Measurements from ENCODE around the gene NFILZ. TPM values are rescaled to one million over a fixed set of nuclear protein-coding genes. Genes with fewer than 3 reads are reported as not detected.
A peak's percentile ranks its signal among the peaks of the same experiment; 100 is the strongest.
"Not testable (repeated sequence)": the region's sequence is repeated elsewhere in the genome, so short reads cannot be mapped to it uniquely, and the experiment has no call there.

NFILZ gene
- total RNA-seq, 1 donor from 2014 or later: not detected

- DNase-seq (ENCODE audit: low spot score); intact Hi-C loops (cut with DNase I); ATAC-seq: not testable (repeated sequence)
These were observed 6.6 kb downstream of the NFILZ start for GRCh38 chr19:8637070-8637469.

- intact Hi-C loops (cut with DNase I): no loop called here
- DNase-seq (ENCODE audit: low spot score): no peak
- peak; percentile 27 for ATAC-seq
These were observed 7.7 kb downstream of the NFILZ start for GRCh38 chr19:8638078-8638619.

DNA sequence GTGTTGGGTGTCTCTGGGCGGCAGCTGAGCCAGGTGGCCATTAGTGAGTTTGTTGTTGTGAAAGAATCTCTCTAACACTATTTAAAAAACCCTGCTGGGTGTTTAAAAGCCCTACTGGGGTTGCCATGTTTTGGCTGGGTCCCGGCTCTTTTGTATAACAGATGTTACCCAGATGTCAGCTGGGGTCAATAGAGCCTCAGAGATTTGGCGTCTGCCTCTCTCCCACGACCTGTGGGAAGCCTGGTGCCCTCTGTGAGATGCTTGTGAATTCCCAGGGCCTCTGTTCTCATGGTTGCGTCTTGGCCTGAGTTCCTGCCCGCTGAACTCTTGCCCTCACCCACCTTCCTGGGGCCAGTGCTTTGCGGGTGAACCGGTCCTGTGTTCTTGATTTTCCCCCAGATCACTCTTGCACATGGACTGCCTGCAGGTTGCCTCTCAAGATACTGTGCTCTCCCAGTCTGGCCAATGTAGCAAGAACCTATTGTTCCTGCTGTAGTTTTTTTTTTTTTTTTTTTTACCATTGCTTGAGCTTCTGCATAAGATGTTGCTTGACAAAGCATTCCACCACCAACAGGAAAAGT, 9.5 kb downstream of the NFILZ start:
- no peak for DNase-seq (ENCODE audit: low spot score)
- no peak for ATAC-seq
- intact Hi-C loops (cut with DNase I): no loop called here

DNA sequence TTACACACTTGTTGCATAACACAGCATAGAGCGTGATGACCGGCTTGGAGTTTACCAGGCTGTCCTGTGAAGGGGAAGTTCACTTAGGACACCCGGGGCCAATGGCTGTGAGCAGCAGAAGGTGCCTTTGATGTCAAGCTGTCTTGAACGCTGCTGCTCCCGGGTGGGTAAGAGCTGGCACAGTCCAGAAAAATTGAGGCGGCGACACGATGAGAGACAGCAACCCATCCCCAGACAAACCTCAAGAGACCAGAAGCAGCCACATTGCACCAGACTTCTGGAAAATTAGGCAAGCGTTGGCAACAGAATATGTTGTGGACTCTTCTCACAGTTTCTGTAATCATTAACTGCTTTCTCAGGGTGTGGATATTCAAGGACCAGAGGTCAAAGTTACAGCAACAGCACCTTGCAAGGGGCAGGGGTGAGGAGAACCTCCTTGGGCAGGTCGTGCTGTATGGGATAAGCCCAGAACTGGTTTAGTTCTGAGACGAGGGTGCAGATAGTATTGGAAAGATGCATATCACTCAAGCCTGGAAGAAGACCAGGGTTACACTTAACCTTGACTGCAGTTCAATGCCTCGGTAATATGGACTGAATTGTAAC, 10.1 kb downstream of the NFILZ start:
- ATAC-seq (peak; percentile 80), DNase-seq (ENCODE audit: low spot score) (peak; percentile 60)
- intact Hi-C loops (cut with DNase I): no loop called here

DNA sequence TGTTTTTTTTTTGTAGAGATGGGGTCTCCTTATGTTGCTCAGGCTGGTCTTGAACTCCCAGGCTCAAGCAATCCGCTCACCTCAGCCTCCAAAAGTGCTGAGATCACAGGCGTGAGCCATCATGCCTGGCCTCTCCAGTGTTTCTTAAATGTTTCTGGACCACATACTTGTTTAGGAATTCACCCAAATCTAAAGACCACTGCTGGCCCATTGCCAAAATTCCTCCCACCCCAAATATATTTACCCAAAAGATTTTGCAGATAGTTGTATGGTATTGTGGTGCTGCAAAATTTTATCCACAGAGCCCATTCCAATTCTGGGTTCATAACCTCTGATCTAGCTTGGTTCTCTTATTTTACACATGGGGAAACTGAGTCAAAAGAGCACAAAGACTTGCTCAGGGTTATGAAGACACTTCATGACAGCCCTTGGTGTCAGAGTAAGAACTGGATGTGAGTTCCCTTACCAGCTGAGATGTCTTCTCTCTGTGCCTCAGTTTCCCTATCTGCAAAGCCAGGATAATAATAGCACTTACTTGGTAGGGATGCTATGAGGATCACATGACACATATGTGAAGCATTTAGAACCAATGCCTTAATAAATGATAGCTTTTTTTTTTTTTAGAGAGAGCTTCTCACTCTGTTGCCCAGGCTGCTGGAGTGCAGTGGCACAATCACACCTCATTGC, 10.9 kb downstream of the NFILZ start:
- intact Hi-C loops (cut with DNase I): no loop called here
- ATAC-seq: no peak

DNA sequence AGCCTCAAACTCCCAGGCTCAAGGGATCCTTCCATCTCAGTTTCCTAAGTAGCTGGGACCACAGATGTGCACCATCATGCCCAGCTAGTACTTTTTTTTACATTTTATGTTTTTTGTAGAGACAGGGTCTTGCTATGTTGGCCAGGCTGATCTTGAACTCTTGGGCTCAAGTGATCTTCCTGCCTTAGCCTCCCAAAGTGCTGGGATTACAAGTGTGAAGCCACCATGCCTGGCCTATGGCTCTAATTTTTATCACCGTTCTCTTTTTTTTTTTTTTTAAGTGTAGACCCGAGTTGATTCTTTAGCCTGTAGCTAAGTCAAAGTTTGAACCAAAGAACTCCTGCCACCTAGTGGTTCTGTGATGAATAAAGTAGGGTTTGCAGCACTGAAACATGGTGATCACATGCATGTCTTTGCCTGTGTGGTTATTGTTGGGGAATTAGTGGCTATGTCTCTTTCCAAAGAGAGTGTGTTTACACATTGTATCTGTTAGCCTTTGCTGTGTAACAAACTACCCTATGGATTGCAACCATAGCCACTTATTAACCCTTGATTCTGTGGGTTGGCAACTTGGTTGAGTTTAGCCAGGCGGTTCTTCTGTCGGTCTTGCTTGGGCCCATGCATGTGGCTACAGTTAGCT, 11.6 kb downstream of the NFILZ start:
- intact Hi-C loops (cut with DNase I): no loop called here
- DNase-seq (ENCODE audit: low spot score) (no peak), ATAC-seq (no peak)

More for the DNA sequence above, 10.9 kb downstream of the NFILZ start:
- no peak for DNase-seq (ENCODE audit: low spot score)

GRCh38 chr19:8642561-8642960, 12.1 kb downstream of the NFILZ start:
- intact Hi-C loops (cut with DNase I): no loop called here
- ATAC-seq (no peak), DNase-seq (ENCODE audit: low spot score) (no peak)

DNA sequence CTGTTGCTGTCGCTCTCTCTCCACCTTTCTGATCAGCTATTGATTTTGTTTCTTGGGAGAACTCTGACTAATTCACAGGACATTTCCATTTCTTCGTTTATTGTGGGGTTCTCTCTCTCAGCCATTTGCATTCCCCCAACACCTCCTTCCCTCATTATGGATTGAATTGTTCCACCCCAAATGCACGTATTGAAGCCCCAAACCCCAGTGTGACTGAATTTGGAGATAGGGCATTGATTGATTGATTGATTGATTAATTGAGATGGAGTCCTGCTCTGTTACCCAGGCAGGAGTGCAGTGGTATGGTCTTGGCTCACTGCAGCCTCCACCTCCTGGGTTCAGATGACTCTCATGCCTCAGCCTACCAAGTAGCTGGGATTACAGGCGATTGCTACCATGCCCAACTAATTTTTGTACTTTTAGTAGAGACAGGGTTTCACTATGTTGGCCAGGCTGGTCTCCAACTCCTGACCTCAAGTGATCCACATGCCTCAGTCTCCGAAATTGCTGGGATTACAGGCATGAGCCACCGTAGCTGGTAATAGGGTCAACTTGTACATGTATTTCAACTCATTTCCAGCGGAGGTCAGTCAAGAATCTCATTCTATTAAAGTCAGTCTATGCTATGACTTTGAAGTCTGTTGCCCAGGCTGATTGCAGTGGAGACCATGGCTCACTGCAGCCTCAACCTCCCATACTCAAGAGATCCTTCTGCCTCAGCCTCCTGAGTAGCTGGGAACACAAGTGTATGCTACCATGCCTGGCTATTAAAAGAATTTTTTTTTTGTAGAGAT, 13.6 kb downstream of the NFILZ start:
- DNase-seq (ENCODE audit: low spot score): no peak
- intact Hi-C loops (cut with DNase I): no loop called here
- no peak for ATAC-seq

DNA sequence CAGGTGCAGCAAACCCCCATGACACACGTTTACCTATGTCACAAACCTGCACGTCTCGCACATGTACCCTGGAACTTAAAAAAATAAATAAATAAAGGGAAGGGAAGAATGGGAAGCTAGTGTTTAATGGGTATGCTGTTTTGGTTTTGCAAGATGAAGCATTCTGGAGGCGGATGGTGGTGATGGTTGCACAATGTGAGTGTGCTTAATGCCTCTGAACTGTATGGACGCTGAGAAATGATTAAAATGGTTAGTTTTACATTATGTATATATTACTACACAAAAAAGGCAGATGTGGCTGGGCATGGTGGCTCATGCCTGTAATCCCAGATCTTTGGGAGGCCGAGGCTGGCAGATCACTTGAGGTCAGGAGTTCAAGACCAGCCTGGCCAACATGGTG, 17.8 kb downstream of the NFILZ start:
- ATAC-seq: peak; percentile 52
- intact Hi-C loops (cut with DNase I): no loop called here
- no peak for DNase-seq (ENCODE audit: low spot score)

DNA sequence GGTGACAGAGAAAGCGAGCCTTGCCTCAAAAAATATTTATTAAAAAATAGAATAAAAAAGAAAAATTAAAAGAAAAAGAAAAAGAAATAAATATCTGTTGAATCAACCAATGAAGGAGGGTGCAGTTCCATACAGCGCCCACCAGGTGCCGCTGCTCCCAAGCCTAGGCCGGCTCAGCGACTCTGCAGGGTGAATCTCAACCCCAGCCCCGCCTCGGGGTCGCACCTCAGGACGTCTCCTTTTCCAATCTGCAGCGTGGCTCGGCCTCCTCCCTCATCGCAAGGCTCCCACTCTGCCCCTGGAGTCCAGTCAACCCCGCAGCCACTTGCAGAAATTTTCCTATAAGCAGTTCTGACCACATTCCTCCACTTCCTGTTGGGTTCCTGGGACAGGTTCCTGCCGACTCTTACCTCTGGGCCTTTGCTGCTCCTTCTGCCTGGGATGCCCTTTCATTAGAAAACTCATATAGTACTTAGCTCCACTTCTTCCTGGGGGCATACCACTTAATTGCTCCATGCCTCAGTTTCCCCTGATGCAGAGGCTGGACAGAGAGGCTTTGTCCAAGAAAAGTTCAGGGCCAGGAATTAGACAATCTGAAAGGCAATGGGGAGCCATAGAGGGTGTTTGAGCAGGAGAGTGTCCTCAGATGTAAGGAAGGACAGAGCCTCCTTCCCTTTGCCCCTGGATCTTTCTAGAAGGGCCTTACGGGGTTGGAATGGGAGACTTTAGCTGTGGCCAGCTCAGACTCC, 24.3 kb downstream of the NFILZ start:
- DNase-seq (ENCODE audit: low spot score) (peak; percentile 75), ATAC-seq (peak; percentile 77)
- intact Hi-C loops (cut with DNase I): loop anchor here (10.0 kb wide), 1 partner anchor 420 kb away; no protein-coding TSS in a partner anchor

DNA sequence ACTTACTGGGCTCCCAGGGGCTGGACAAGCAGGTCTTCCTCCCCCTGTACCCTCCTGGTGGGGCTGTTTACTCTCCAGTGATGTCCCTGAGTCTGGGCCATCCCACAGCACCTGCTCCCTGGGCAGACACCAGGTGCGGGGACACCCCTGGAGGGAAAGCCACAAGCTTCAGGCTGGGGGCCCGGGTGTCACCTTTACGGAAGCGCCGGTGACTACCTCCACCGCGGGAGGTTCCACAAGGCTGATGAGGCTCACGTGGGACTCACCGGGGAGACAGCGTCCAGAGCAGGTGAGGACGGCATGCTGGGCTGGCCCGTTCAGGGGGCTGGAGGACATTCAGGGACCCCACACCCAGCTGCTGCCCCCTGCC, 24.9 kb downstream of the NFILZ start:
- ATAC-seq (no peak), DNase-seq (ENCODE audit: low spot score) (no peak)
- intact Hi-C loops (cut with DNase I): loop anchor here (10.0 kb wide), 1 partner anchor 419 kb away; no protein-coding TSS in a partner anchor

- intact Hi-C loops (cut with DNase I): loop anchor here (10.0 kb wide), 1 partner anchor 417 kb away; no protein-coding TSS in a partner anchor
- ATAC-seq (no peak), DNase-seq (ENCODE audit: low spot score) (no peak)
These were observed 27.4 kb downstream of the NFILZ start for GRCh38 chr19:8657869-8658268.

DNA sequence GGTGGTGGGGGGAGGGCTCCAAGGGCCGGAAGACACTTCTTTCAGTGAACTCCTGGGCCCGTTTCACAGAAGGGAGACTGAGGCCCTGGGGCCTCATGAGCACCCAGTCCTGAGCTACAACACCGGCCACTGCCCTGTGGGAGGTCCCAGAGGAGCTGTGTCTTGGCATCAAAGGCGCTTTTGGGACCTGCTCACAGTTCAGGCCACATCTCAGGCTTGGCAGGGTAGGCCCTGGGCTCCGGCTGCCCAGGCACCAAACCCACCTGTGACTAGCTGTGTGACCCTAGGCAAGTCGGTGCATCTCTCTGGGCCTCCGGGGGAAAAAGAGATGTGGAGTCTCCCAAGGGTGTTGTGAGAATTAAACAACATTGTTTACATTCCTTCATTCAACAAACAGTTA, 29.5 kb downstream of the NFILZ start:
- intact Hi-C loops (cut with DNase I): loop anchor here (10.0 kb wide), 1 partner anchor 415 kb away; no protein-coding TSS in a partner anchor
- DNase-seq (ENCODE audit: low spot score): no peak
- no peak for ATAC-seq

GRCh38 chr19:8662263-8662662, 31.8 kb downstream of the NFILZ start:
- DNase-seq (ENCODE audit: low spot score) (no peak), ATAC-seq (no peak)
- intact Hi-C loops (cut with DNase I): no loop called here

- intact Hi-C loops (cut with DNase I): no loop called here
- ATAC-seq (no peak), DNase-seq (ENCODE audit: low spot score) (no peak)
These were observed 33.7 kb downstream of the NFILZ start for GRCh38 chr19:8663920-8664670.

- DNase-seq (ENCODE audit: low spot score) (no peak), ATAC-seq (no peak)
- intact Hi-C loops (cut with DNase I): no loop called here
These were observed 34.2 kb downstream of the NFILZ start for GRCh38 chr19:8664671-8665057.

- ATAC-seq: no peak
- intact Hi-C loops (cut with DNase I): no loop called here
These were observed 35.2 kb downstream of the NFILZ start for GRCh38 chr19:8665468-8666213.

More at GRCh38 chr19:8665468-8666213, 35.2 kb downstream of the NFILZ start:
- no peak for DNase-seq (ENCODE audit: low spot score)

Measured in sciatic nerve (tissue), 2 donors.